ENCODE data around the gene CASS4.
"Not testable (repeated sequence)": the region's sequence is repeated elsewhere in the genome, so short reads cannot be mapped to it uniquely, and the experiment has no call there.

CASS4 gene

GRCh38 chr20:56393653-56394052, 18.4 kb upstream of the CASS4 start:
- H3K79me2 ChIP-seq = peaks cover 5% of the 10 kb centered on the region
- peak overlapping the region; percentile 74 for H3K4me2 ChIP-seq (ENCODE audit: low read length)
- peak overlapping the region; percentile 63 for H3K4me3 ChIP-seq (ENCODE audit: low read depth, low read length)
- no peaks in the 10 kb centered on the region for H3K9me3 ChIP-seq (ENCODE audit: control insufficient read depth, low read length)
- H3K4me1 ChIP-seq = peaks cover 7% of the 10 kb centered on the region
- H3K27ac ChIP-seq = no peak overlapping the region
- TF ChIP-seq CTCF (IDR thresholded peaks at IDR 0.05) = no peak
- H3K27me3 ChIP-seq (ENCODE audit: control insufficient read depth, insufficient read depth, low read length) = no peaks in the 10 kb centered on the region
- H3K36me3 ChIP-seq (ENCODE audit: control insufficient read depth, insufficient read depth, low read length) = no peaks in the 10 kb centered on the region
- H3K9ac ChIP-seq = no peak overlapping the region
- no peak overlapping the region for H2AFZ ChIP-seq

- TF ChIP-seq CTCF (IDR thresholded peaks at IDR 0.05) = no peak
- H3K27me3 ChIP-seq (ENCODE audit: control insufficient read depth, insufficient read depth, low read length) = no peaks in the 10 kb centered on the region
- H3K9ac ChIP-seq = no peak overlapping the region
- peaks cover 7% of the 10 kb centered on the region for H3K4me1 ChIP-seq
- no peak overlapping the region for H2AFZ ChIP-seq
- H3K9me3 ChIP-seq (ENCODE audit: control insufficient read depth, low read length) = no peaks in the 10 kb centered on the region
- no peaks in the 10 kb centered on the region for H3K36me3 ChIP-seq (ENCODE audit: control insufficient read depth, insufficient read depth, low read length)
- H3K4me3 ChIP-seq (ENCODE audit: low read depth, low read length) = no peak overlapping the region
- no peak overlapping the region for H3K27ac ChIP-seq
- peaks cover 5% of the 10 kb centered on the region for H3K79me2 ChIP-seq
- H3K4me2 ChIP-seq (ENCODE audit: low read length) = no peak overlapping the region
These were observed 16.9 kb upstream of the CASS4 start for GRCh38 chr20:56395166-56395565.

GRCh38 chr20:56400001-56400640, 11.9 kb upstream of the CASS4 start:
- Histone ChIP-seq H3K79me2 (no peaks in the 10 kb centered on the region), H3K36me3 (ENCODE audit: control insufficient read depth, insufficient read depth, low read length) (no peaks in the 10 kb centered on the region), H3K4me2 (ENCODE audit: low read length) (no peak overlapping the region), H3K4me1 (no peaks in the 10 kb centered on the region), H2AFZ (no peak overlapping the region), H3K9ac (no peak overlapping the region), H3K4me3 (ENCODE audit: low read depth, low read length) (no peak overlapping the region), H3K9me3 (ENCODE audit: control insufficient read depth, low read length) (no peaks in the 10 kb centered on the region), H3K27me3 (ENCODE audit: control insufficient read depth, insufficient read depth, low read length) (no peaks in the 10 kb centered on the region), H3K27ac (no peak overlapping the region)
- peak; percentile 78 for TF ChIP-seq CTCF (IDR thresholded peaks at IDR 0.05)

GRCh38 chr20:56403465-56403864, 8.6 kb upstream of the CASS4 start:
- no peaks in the 10 kb centered on the region for H3K9me3 ChIP-seq (ENCODE audit: control insufficient read depth, low read length)
- no peaks in the 10 kb centered on the region for H3K79me2 ChIP-seq
- H2AFZ ChIP-seq = no peak overlapping the region
- H3K27ac ChIP-seq = no peak overlapping the region
- H3K27me3 ChIP-seq (ENCODE audit: control insufficient read depth, insufficient read depth, low read length) = no peaks in the 10 kb centered on the region
- no peak overlapping the region for H3K4me3 ChIP-seq (ENCODE audit: low read depth, low read length)
- no peak overlapping the region for H3K9ac ChIP-seq
- H3K4me2 ChIP-seq (ENCODE audit: low read length) = no peak overlapping the region
- no peaks in the 10 kb centered on the region for H3K36me3 ChIP-seq (ENCODE audit: control insufficient read depth, insufficient read depth, low read length)
- TF ChIP-seq CTCF (IDR thresholded peaks at IDR 0.05) = no peak
- no peaks in the 10 kb centered on the region for H3K4me1 ChIP-seq

GRCh38 chr20:56405356-56405755, 6.7 kb upstream of the CASS4 start:
- not testable (repeated sequence) for H3K27me3 ChIP-seq (ENCODE audit: control insufficient read depth, insufficient read depth, low read length); H3K27ac ChIP-seq; H3K79me2 ChIP-seq; H3K36me3 ChIP-seq (ENCODE audit: control insufficient read depth, insufficient read depth, low read length); H3K4me1 ChIP-seq; H3K9ac ChIP-seq; H3K4me3 ChIP-seq (ENCODE audit: low read depth, low read length); H2AFZ ChIP-seq; H3K9me3 ChIP-seq (ENCODE audit: control insufficient read depth, low read length); H3K4me2 ChIP-seq (ENCODE audit: low read length)
